Heart left ventricle (tissue), 16 donors: ENCODE measurements around the gene SH3RF3. TPM values are rescaled to one million over a fixed set of nuclear protein-coding genes. Genes with fewer than 3 reads are reported as not detected.
A peak's percentile ranks its signal among the peaks of the same experiment; 100 is the strongest.

Experiments
- ATAC-seq, 4 donors: fragments of 200-7000 bp; cut with Tn5 transposase; one replicate each; pipeline ENCODE4 v1.9.1; 2020 to 2022; ENCODE audit warnings: moderate library complexity in 4 of 4, mild to moderate bottlenecking in 3 of 4, moderate number of reproducible peaks in 1 of 4
- DNase-seq, 5 donors: peaks; one replicate each; pipeline ENCODE4 v3.0.0-alpha.2; 2020
- H3K27ac ChIP-seq, 12 donors: fragments of 200-600 bp; sonication (generic) in 4 of 12; one replicate each; pipeline versions ENCODE4 v1.5.0 to v1.8.0; 2016 to 2022; ENCODE audit warnings: mild to moderate bottlenecking in 2 of 12
- H3K27me3 ChIP-seq, 9 donors: fragments of 200-600 bp; sonication (generic) in 2 of 9; one replicate each; pipeline versions ENCODE4 v1.5.1 to v1.8.0; 2016 to 2022; ENCODE audit warnings: mild to moderate bottlenecking in 3 of 9
- H3K36me3 ChIP-seq, 9 donors: fragments of 200-600 bp; sonication (generic) in 2 of 9; one replicate each; pipeline versions ENCODE4 v1.5.0 to v1.8.0; 2018 to 2022; ENCODE audit warnings: mild to moderate bottlenecking in 2 of 9
- H3K4me1 ChIP-seq, 12 donors: fragments of 200-600 bp; sonication (generic) in 4 of 12; one replicate each; pipeline versions ENCODE4 v1.5.0 to v1.8.0; 2016 to 2022; ENCODE audit warnings: mild to moderate bottlenecking in 3 of 12
- H3K4me3 ChIP-seq, 12 donors: fragments of 200-600 bp; sonication (generic) in 4 of 12; one replicate each; pipeline versions ENCODE4 v1.5.0 to v1.8.0; 2017 to 2022; ENCODE audit warnings: mild to moderate bottlenecking in 9 of 12, moderate library complexity in 4 of 12
- H3K9me3 ChIP-seq, 12 donors: fragments of 200-600 bp; sonication (generic) in 4 of 12; one replicate each; pipeline versions ENCODE4 v1.5.0 to v1.8.0; 2016 to 2022; ENCODE audit warnings: mild to moderate bottlenecking in 1 of 12
- CTCF ChIP-seq, 12 donors: fragments of 200-600 bp; sonication (generic) in 4 of 12; IDR thresholded peaks; one replicate each; pipeline versions ENCODE4 v1.5.0 to v1.8.0; 2018 to 2022; ENCODE audit warnings: antibody characterized with exemption in 12 of 12, mild to moderate bottlenecking in 5 of 12
- POLR2A ChIP-seq, 2 donors: fragments of 450-650 bp; IDR thresholded peaks; one replicate each; pipeline ENCODE4 v1.6.1; 2017; ENCODE audit warnings: antibody characterized with exemption in 2 of 2, mild to moderate bottlenecking in 2 of 2, moderate library complexity in 2 of 2
- WGBS, 4 donors: extraction: QIAGEN DNeasy Blood & Tissue Kit in 2 of 4; methylation state at CpG; one replicate each; pipeline versions ENCODE4 v1.1.5 to v1.1.7; 2013 to 2018; 5-methylcytosine and 5-hydroxymethylcytosine counted together
- intact Hi-C, 10 donors: fragments of 100-400 bp; cut with DNase I; formaldehyde crosslinking; loops; one replicate each; pipeline versions ENCODE4 v1.11.1 to v1.14.2; 2022
- polyA plus RNA-seq, 2 donors: library from polyadenylated mRNA; stranded (reverse); fragments of 200-250 nt; gene quantifications; one replicate each; pipeline ENCODE4 v1.2.3, GENCODE V29; 2013
- total RNA-seq, 9 donors: library from RNA; depleted of rRNA in 2 of 9; stranded (reverse); fragments of >200 nt in 2 of 9; fragmentation: NEBNext Ultra II Directional in 3 of 9; extraction: Animal tissue kit (Norgen Biotek cat#: 25700) in 3 of 9; gene quantifications; one replicate each; pipeline versions ENCODE4 v1.1.0 to v1.2.4, GENCODE V29; 2016 to 2023
- donor health status: ischemic (EF 13 %, LVEDD 7.1; RV severe dilation, severe dysfunction).
- donor health status: healthy with polysubstance abuse.
- donor health status: DM: no; HTN: yes; CAD: no.
- donor health status: DM: no; HTN: no; CAD: no.
- donor health status: ischemic (EF 25% LVEDD 6.9; RV normal size, moderate dysfunction).
- donor health status: ischemic (EF 25% LVEDD 5.7; RV mildly dilated, moderate dysfunction).
- donor health status: healthy.
- donor health status: DM: yes; HTN: yes; CAD: no.
- donor health status: ischemic (EF 35%, LVEDD 5.7; RV mildly dilated, moderate dysfunction).
- donor health status: nonischemic (EF 11% LVEDD 7.7; RV severe dilation, severe dysfunction).
- donor health status: DM: yes; HTN: yes; CAD: no.
- donor health status: PGD.
- donor health status: ischemic (EF 29% LVEDD 5.4; RV normal size, mild dysfunction).
- donor health status: nonischemic (EF 23%, LVEDD 6.1; RV moderate dilation, normal function).

Gene SH3RF3
- total and polyA plus RNA-seq, 11 donors = 5.2 to 15.7 (median 7.9) TPM

- H3K4me3 ChIP-seq = no peak overlapping the region
- ATAC-seq = no peak
- intact Hi-C loops = no loop called here
Observed at GRCh38 chr2:109379507-109379906, 250.5 kb downstream of the SH3RF3 start.

GRCh38 chr2:109380502-109381326 is 251.7 kb downstream of the SH3RF3 start:
- Histone ChIP-seq H3K27me3 (no peaks in the 10 kb centered on the region), H3K36me3 (no peaks in the 10 kb centered on the region), H3K9me3 (no peaks in the 10 kb centered on the region), H3K4me3 (no peak overlapping the region), H3K27ac (no peak overlapping the region), H3K4me1 (peaks cover 7 to 44% (median 26%) of the 10 kb centered on the region in 12 donors)
- no peak for ATAC-seq
- intact Hi-C loops = loop anchor here in 2 of 10 donors (5.0 kb wide), 1 partner anchor 58 kb away; no protein-coding TSS in a partner anchor
- DNase-seq = peak in 3 of 5 donors; percentile 2 to 14 (median 11)
- WGBS, 4 donors = 88 to 96% (median 92%) methylated on average over 10 to 12 of the region's 12 CpGs
- TF ChIP-seq POLR2A (IDR thresholded peaks at IDR 0.05) = no peak
- no peak for TF ChIP-seq CTCF (IDR thresholded peaks at IDR 0.05)

More at GRCh38 chr2:109379507-109379906, 250.5 kb downstream of the SH3RF3 start:
- peaks cover 7 to 44% (median 25%) of the 10 kb centered on the region in 12 donors for H3K4me1 ChIP-seq
- no peaks in the 10 kb centered on the region for H3K9me3 ChIP-seq
- no peak for TF ChIP-seq POLR2A (IDR thresholded peaks at IDR 0.05)
- TF ChIP-seq CTCF (IDR thresholded peaks at IDR 0.05) = no peak
- 91 to 95% (median 92%) methylated on average over 7 of the region's 7 CpGs for WGBS, 4 donors
- no peaks in the 10 kb centered on the region for H3K27me3 ChIP-seq
- DNase-seq = peak in 1 of 5 donors; percentile 2
- H3K27ac ChIP-seq = no peak overlapping the region
- peaks cover 0 to 4% (median 0%) of the 10 kb centered on the region in 9 donors for H3K36me3 ChIP-seq

- H3K27ac ChIP-seq = no peak overlapping the region
- peak in 1 of 5 donors; percentile 3 for DNase-seq
- no peak for ATAC-seq
- intact Hi-C loops = loop anchor here in 2 of 10 donors (5.0 kb wide), 1 partner anchor 59 kb away; no protein-coding TSS in a partner anchor
- H3K9me3 ChIP-seq = no peaks in the 10 kb centered on the region
- H3K36me3 ChIP-seq = no peaks in the 10 kb centered on the region
- H3K4me1 ChIP-seq = peaks cover 7 to 44% (median 26%) of the 10 kb centered on the region in 12 donors
- 96 to 98% (median 97%) methylated on average over 13 of the region's 13 CpGs for WGBS, 4 donors
- H3K4me3 ChIP-seq = no peak overlapping the region
- TF ChIP-seq POLR2A (IDR thresholded peaks at IDR 0.05) (no peak), CTCF (IDR thresholded peaks at IDR 0.05) (no peak)
- no peaks in the 10 kb centered on the region for H3K27me3 ChIP-seq
Observed at GRCh38 chr2:109381327-109381820, 252.4 kb downstream of the SH3RF3 start.
